ENCODE data around the gene MPRIP.

Gene MPRIP

GRCh38 chr17:17091276-17091675 is 49.0 kb downstream of the MPRIP start:
- DNase-seq = no peak

GRCh38 chr17:17091856-17092756 is 49.8 kb downstream of the MPRIP start:
- DNase-seq = no peak

GRCh38 chr17:17093764-17094163 is 51.5 kb downstream of the MPRIP start:
- no peak for DNase-seq

- DNase-seq = no peak
Measured at GRCh38 chr17:17096438-17097178, 54.4 kb downstream of the MPRIP start.

GRCh38 chr17:17097763-17098345 is 55.6 kb downstream of the MPRIP start:
- DNase-seq = no peak

- no peak for DNase-seq
Measured at GRCh38 chr17:17098551-17099179, 56.4 kb downstream of the MPRIP start.

GRCh38 chr17:17102176-17102575 is 59.9 kb downstream of the MPRIP start:
- DNase-seq = no peak

GRCh38 chr17:17103160-17103559 is 60.9 kb downstream of the MPRIP start:
- no peak for DNase-seq

- no peak for DNase-seq
Measured at GRCh38 chr17:17104036-17104435, 61.8 kb downstream of the MPRIP start.

GRCh38 chr17:17104494-17104893 is 62.2 kb downstream of the MPRIP start:
- no peak for DNase-seq

GRCh38 chr17:17105976-17106375 is 63.7 kb downstream of the MPRIP start:
- no peak for DNase-seq

- DNase-seq = no peak
Measured at GRCh38 chr17:17106756-17107155, 64.5 kb downstream of the MPRIP start.

- no peak for DNase-seq
Measured at GRCh38 chr17:17107281-17107680, 65.0 kb downstream of the MPRIP start.

- no peak for DNase-seq
Measured at GRCh38 chr17:17107891-17108431, 65.7 kb downstream of the MPRIP start.

GRCh38 chr17:17108451-17109049 is 66.3 kb downstream of the MPRIP start:
- no peak for DNase-seq

GRCh38 chr17:17109256-17109655 is 67.0 kb downstream of the MPRIP start:
- no peak for DNase-seq

- DNase-seq = no peak
Measured at GRCh38 chr17:17109907-17110306, 67.7 kb downstream of the MPRIP start.

GRCh38 chr17:17110520-17110919 is 68.3 kb downstream of the MPRIP start:
- no peak for DNase-seq

GRCh38 chr17:17111401-17112393 is 69.4 kb downstream of the MPRIP start:
- DNase-seq = no peak

GRCh38 chr17:17112628-17113200 is 70.5 kb downstream of the MPRIP start:
- DNase-seq = no peak

Data from activated T-cell treated with anti-CD3 and anti-CD28 coated beads, Interleukin-2, amount 50 U/mL, for 48 hours (primary cell).